Left colon (tissue), 2 donors: ENCODE results near the gene ZNHIT1. TPM values are rescaled to one million over a fixed set of nuclear protein-coding genes. Genes with fewer than 3 reads are reported as not detected.
A peak's percentile ranks its signal among the peaks of the same experiment; 100 is the strongest.
"Not testable (repeated sequence)": the region's sequence is repeated elsewhere in the genome, so short reads cannot be mapped to it uniquely, and the experiment has no call there.

Source experiments
- ATAC-seq: fragments of 200-7000 bp; cut with Tn5 transposase; one replicate; pipeline ENCODE4 v1.9.1; 2020; ENCODE audit warnings: mild to moderate bottlenecking, moderate library complexity
- DNase-seq, 2 donors: peaks; one replicate each; pipeline ENCODE4 v3.0.0-alpha.2; 2020
- intact Hi-C, 2 donors: fragments of 100-400 bp; cut with DNase I in 1 of 2; cut with micrococcal nuclease in 1 of 2; formaldehyde crosslinking; loops; one replicate each; pipeline versions ENCODE4 v1.11.2 to v1.14.0; 2022; cut with DNase I, micrococcal nuclease
- total RNA-seq, 2 donors: library from RNA; stranded (reverse); fragmentation: NEBNext Ultra II Directional; extraction: Animal tissue kit (Norgen Biotek cat#: 25700); gene quantifications; one replicate each; pipeline ENCODE4 v1.2.1, GENCODE V29; 2021
- donor health status: DM: no; HTN: no; CAD: no.
- donor health status: DM: yes; HTN: yes; CAD: no.

ZNHIT1 gene
- total RNA-seq, 2 donors from 2014 or later = 85.3 to 92.9 TPM

GRCh38 chr7:101237206-101238067, 19.5 kb downstream of the ZNHIT1 start, which contains the start of gene CLDN15:
TSS of gene CLDN15 (minus strand) at chr7:101237802. CDS start at chr7:101237581, 221 bp downstream.
- ATAC-seq (peak; percentile 63), DNase-seq (peak; percentile 89)
- intact Hi-C loops = no loop called here

- ATAC-seq (no peak), DNase-seq (no peak)
- intact Hi-C loops = no loop called here
Observed at GRCh38 chr7:101238226-101239182, 20.5 kb downstream of the ZNHIT1 start.

GRCh38 chr7:101239191-101239950, 21.4 kb downstream of the ZNHIT1 start:
- DNase-seq (no peak), ATAC-seq (no peak)
- intact Hi-C loops = no loop called here

DNA sequence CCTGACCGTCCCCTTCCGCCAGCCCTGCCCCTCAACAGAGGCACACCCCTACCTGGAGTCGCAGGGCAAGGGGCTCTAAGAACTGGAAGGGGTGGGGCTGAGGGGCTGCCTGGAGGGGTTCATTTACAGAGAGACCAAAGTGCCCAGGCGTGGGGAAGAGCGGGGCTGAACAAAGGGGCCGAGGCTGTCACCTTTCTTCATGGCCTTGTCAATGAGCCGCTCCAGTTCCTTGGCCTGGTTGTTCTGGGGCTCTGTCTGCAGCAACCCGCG, 21.9 kb downstream of the ZNHIT1 start:
- intact Hi-C loops = no loop called here
- ATAC-seq (no peak), DNase-seq (no peak)

DNA sequence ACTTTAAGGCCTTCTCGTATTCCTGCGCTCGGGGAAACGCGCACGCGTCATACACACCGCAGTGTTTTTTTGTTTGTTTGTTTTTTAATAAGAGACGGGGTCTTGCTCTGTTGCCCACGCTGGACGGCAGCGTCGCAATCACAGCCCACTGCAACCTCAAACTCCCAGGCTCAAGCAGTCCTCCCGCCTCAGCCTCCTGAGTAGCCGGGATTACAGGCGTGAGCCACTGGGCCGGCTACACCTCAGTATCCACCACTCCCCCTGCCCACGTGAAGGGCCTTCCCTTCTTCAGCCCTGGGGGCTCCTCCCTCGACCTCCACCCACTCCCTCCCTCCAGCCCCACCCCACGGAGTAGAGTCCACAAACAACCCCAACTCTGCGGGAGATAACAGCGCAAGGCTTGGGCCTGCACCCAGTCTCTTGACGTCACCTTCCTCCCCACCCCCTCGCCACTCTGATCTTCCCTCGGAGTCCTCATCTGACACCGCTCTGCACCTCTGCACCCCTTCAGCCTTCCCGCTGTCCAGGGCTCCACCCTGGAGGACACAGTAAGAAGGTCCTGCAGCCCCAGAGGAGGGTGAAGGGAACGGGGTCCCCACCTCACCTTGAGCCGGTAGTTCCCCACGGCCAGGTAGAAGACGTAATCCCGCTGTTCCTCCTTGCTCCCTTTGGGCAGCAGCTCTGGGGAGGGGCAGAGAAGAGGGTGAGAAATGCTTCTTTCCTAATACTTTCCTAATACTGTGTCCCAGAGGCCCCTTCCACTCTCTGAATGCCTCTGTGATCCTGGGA, 22.5 kb downstream of the ZNHIT1 start:
- ATAC-seq (no peak), DNase-seq (no peak)
- intact Hi-C loops = no loop called here

DNA sequence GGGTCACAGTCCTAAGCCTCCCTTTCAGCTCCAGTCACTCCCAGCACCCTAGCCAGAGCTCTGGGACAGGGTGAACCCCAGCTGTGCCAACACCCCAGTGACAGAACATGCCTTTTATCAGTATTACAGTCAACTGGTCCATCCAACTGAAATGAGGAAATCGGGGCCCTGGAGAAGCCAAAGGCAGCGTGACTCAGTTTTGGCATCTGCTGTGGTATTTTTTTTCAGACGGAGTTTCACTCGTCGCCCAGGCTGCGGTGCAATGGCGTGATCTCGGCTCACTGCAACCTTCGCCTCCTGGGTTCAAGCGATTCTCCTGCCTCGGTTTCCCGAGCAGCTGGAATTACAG, 23.0 kb downstream of the ZNHIT1 start:
- no peak for ATAC-seq
- intact Hi-C loops = no loop called here
- no peak for DNase-seq

DNA sequence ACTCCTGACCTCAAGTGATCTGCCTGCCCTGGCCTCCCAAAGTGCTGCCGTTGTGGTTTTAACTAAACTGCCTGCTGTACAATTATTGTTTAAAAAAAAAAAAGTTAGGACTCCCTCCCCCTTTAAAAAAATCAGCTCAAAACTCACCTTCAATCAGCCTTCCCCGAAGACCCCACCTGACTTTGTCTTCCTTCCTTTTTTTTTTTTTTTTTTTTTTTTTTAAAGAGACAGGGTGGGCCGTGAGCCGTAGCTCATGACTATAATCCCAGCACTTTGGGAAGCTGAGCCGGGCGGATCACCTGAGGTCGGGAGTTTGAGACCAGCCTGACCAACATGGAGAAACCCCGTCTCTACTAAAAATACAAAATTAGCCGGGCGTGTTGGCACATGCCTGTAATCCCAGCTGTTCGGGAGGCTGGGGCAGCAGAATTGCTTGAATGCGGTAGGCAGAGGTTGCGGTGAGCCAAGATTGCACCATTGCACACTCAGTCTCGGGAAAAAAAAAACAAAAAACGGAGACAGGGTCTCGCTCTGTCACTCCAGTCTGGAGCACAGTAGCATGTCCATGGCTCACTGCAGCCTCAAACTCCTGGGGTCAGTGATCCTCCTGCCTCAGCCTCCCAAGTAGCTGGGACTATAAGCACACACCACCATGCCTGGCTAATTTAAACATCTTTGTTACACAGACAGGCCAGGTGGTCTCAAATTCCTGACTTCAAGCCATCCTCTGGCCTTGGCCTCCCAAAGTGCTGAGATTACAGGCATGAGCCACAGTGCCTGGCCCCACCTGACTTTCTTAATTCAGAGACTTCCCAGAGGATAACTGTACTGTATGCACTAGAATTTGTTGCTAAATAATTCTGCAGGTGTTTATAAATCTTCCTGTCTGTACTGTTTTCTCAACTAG, 23.7 kb downstream of the ZNHIT1 start:
- DNase-seq (no peak), ATAC-seq (no peak)
- intact Hi-C loops = no loop called here

DNA sequence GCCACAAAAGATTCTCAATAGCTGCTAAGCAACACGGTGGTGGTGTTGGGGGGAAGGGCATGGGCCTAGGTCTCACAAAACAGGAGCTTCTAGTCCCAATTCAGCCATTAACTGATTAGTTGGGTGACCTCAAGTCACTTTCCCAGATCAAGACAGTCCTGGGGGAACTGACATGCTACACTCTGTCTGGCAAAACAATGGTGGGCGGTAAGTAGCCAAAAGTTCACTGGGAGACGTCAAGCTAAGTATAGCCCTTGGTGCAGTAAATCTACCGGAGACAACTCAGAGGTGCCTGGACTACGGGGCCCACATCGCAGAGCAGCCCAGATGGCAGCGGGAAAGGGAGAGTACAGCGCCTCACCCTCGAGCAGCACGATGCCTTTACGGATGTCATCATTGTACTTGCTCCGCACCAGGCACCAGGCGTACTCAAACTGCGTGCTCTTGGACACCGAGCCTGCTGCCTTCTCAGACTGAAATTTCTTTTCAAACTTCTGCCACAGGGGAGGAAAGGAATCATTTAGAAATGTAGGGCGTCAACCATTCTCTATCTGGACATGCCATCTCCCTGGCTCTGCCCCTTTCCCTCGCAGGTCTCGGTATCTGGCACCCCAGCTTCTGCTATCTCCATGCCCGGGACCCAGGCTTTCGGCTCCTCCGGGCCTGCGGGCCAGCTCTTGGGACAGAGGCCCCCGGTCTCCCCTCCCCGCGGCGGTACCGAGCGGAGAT, 25.8 kb downstream of the ZNHIT1 start:
- intact Hi-C loops = no loop called here
- ATAC-seq = peak; percentile 10
- peak in 1 of 2 donors; percentile 44 for DNase-seq

GRCh38 chr7:101244375-101245146, 26.6 kb downstream of the ZNHIT1 start, which contains the start of gene FIS1:
TSS of gene FIS1 (minus strand) at chr7:101245081. CDS start at chr7:101245004, 77 bp downstream.
- ATAC-seq (peak; percentile 93), DNase-seq (peak; percentile 93 to 97)
- intact Hi-C loops = no loop called here

DNA sequence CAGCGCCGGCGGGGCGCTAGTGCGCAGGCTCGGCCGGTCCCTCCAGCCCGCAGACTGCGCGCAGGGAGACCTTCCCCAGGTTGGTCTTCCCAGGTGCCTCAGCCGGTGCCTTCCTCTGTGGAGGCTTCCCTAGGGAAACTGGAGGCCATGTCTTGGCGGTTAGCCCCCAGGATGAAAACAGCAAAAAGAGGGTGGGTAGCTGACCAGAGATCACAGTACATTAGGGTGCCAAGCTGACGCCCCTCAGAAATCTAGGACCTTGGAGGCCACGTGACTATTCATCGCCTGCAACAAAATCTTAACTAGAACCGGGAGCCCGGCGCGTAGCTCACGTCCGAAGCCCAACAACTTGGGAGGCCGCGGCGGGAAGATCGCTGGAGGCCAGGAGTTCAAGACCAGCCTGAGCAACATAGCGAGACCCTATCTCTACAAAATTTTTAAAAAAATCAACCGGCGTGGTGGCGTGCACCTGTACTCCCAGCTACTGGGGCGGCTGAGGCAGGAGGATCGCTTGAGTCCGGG, 27.2 kb downstream of the ZNHIT1 start:
- intact Hi-C loops = no loop called here
- ATAC-seq = no peak
- peak in 1 of 2 donors; percentile 42 for DNase-seq

DNA sequence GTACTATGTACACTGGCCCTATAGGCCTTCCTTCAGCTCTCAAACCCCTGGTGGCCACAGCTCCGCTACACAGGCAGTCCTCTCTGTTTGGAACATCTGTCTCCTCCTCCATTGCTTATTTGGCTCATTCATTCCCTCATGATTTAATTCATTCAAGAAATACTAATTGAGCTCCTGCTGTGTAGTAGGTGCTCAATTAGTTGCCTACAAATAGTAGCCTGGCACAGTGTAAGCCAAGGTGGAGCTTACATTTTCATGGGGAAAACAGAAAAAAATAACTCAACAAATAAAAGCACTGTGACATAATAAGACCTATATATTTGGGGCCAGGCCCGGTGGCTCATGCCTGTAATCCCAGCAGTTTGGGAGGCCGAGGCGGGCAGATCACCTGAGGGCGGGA, 30.3 kb downstream of the ZNHIT1 start:
- DNase-seq (no peak), ATAC-seq (no peak)
- intact Hi-C loops = no loop called here

DNA sequence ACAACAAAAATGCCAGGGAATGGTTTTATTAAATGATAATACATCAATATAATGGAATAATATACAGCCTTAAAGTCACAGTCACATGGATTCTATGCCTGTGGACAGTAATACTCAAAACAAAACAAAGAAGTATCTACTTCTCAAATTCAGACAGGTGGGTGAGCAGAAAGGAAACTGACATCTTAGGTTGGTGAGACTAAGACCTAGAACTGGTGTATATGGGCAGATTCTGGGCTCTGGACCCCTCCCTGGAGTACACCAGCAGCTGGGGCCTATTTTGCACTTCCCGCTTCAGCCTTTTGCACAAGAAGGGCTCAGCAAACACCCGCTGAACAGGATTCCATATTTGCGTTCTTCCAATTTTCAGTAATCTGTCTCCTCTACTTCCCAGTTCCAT, 32.4 kb downstream of the ZNHIT1 start:
- DNase-seq (no peak), ATAC-seq (no peak)

GRCh38 chr7:101251871-101252659, 34.1 kb downstream of the ZNHIT1 start:
- ATAC-seq (peak; percentile 99), DNase-seq (peak; percentile 99 to 100)
- intact Hi-C loops = no loop called here

More for the DNA sequence above, 32.4 kb downstream of the ZNHIT1 start:
- intact Hi-C loops = no loop called here

GRCh38 chr7:101253199-101253598, 35.2 kb downstream of the ZNHIT1 start:
- intact Hi-C loops = not testable (repeated sequence)

DNA sequence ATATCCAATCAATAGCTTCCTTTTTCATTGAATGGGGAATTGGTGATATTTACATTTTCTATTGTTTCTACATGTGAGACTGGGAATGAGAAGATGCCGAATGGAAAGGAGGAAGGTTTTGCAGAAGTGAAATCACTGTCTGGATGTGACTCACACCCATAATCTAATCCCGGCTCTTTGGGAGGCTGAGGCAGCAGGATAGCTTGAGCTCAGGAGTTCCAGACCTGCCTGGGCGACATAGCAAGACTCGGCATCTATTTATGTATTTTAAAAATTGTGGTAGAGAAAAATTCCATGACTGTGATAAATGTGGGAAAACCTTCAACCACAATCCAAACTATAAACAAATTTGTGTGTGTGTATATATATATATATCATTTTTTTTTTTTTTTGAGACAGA, 37.8 kb downstream of the ZNHIT1 start:
- ATAC-seq (no peak), DNase-seq (no peak)
- intact Hi-C loops = no loop called here

More at GRCh38 chr7:101253199-101253598, 35.2 kb downstream of the ZNHIT1 start:
- not testable (repeated sequence) for ATAC-seq, DNase-seq
